HG03103 (cell line): ENCODE data around the gene GMIP.
"Not testable (repeated sequence)": the region's sequence is repeated elsewhere in the genome, so short reads cannot be mapped to it uniquely, and the experiment has no call there.

Experiments used
- ATAC-seq: cut with Tn5 transposase; IDR thresholded peaks from one replicate; pipeline ENCODE4 v1.9.1; 2021; ENCODE audit warnings: low read depth; ENCODE audit not compliant: unreplicated experiment

GMIP gene

GRCh38 chr19:19613506-19613905 is 30.0 kb downstream of the GMIP start:
- ATAC-seq, result no peak

GRCh38 chr19:19610376-19611202 is 32.9 kb downstream of the GMIP start:
- no peak for ATAC-seq

- ATAC-seq, result not testable (repeated sequence)
These were observed 36.8 kb downstream of the GMIP start for GRCh38 chr19:19606686-19607085.

GRCh38 chr19:19606021-19606420 is 37.4 kb downstream of the GMIP start:
- ATAC-seq, result no peak

GRCh38 chr19:19602713-19603324 is 40.6 kb downstream of the GMIP start:
- ATAC-seq, result no peak

GRCh38 chr19:19602136-19602712 is 41.2 kb downstream of the GMIP start:
- ATAC-seq, result no peak

- no peak for ATAC-seq
These were observed 42.6 kb downstream of the GMIP start for GRCh38 chr19:19600793-19601330.

GRCh38 chr19:19598728-19599451 is 44.6 kb downstream of the GMIP start:
- not testable (repeated sequence) for ATAC-seq

GRCh38 chr19:19597809-19598306 is 45.6 kb downstream of the GMIP start:
- peak; percentile 64 for ATAC-seq

GRCh38 chr19:19595171-19595701 is 48.2 kb downstream of the GMIP start:
- ATAC-seq, result no peak

- no peak for ATAC-seq
These were observed 49.1 kb downstream of the GMIP start for GRCh38 chr19:19594381-19594780.

GRCh38 chr19:19592690-19593089 is 50.8 kb downstream of the GMIP start:
- ATAC-seq, result no peak

GRCh38 chr19:19591133-19591825 is 52.2 kb downstream of the GMIP start:
- ATAC-seq, result no peak

- no peak for ATAC-seq
These were observed 54.9 kb downstream of the GMIP start for GRCh38 chr19:19588546-19588945.

- ATAC-seq, result no peak
These were observed 55.7 kb downstream of the GMIP start for GRCh38 chr19:19587771-19588170.

- no peak for ATAC-seq
These were observed 59.1 kb downstream of the GMIP start for GRCh38 chr19:19584356-19584755.

- ATAC-seq, result no peak
These were observed 61.0 kb downstream of the GMIP start for GRCh38 chr19:19582471-19582870.

GRCh38 chr19:19581391-19581790 is 62.1 kb downstream of the GMIP start:
- ATAC-seq, result no peak

GRCh38 chr19:19580418-19580817 is 63.0 kb downstream of the GMIP start:
- no peak for ATAC-seq
